ENCODE measurements around the gene TP53I11.

GRCh38 chr11:44943696-44944095, 7.0 kb downstream of the TP53I11 start:
- TF ChIP-seq, protein P1, sequence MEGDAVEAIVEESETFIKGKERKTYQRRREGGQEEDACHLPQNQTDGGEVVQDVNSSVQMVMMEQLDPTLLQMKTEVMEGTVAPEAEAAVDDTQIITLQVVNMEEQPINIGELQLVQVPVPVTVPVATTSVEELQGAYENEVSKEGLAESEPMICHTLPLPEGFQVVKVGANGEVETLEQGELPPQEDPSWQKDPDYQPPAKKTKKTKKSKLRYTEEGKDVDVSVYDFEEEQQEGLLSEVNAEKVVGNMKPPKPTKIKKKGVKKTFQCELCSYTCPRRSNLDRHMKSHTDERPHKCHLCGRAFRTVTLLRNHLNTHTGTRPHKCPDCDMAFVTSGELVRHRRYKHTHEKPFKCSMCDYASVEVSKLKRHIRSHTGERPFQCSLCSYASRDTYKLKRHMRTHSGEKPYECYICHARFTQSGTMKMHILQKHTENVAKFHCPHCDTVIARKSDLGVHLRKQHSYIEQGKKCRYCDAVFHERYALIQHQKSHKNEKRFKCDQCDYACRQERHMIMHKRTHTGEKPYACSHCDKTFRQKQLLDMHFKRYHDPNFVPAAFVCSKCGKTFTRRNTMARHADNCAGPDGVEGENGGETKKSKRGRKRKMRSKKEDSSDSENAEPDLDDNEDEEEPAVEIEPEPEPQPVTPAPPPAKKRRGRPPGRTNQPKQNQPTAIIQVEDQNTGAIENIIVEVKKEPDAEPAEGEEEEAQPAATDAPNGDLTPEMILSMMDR (IDR thresholded peaks at IDR 0.05) = no peak
- no peak for TF ChIP-seq POLR2A (IDR thresholded peaks at IDR 0.05)
